Endodermal cell (in vitro differentiated cells): ENCODE data around the gene SNAPC2. TPM values are rescaled to one million over a fixed set of nuclear protein-coding genes. Genes with fewer than 3 reads are reported as not detected.
A peak's percentile ranks its signal among the peaks of the same experiment; 100 is the strongest.

Experiments used
- DNase-seq: peaks from one replicate; pipeline ENCODE4 v3.0.0-alpha.2; 2017
- H3K27ac ChIP-seq: 2 replicates; pipeline ENCODE4 v1.5.1; 2013; ENCODE audit warnings: mild to moderate bottlenecking, low read depth, low read length, moderate library complexity
- H3K27me3 ChIP-seq: 2 replicates; pipeline ENCODE4 v1.6.1; 2013; ENCODE audit warnings: mild to moderate bottlenecking, low read length, moderate library complexity; ENCODE audit not compliant: insufficient read depth, control insufficient read depth, poor library complexity, severe bottlenecking
- H3K36me3 ChIP-seq: 2 replicates; pipeline ENCODE4 v1.7.0; 2013; ENCODE audit warnings: mild to moderate bottlenecking, low read length, moderate library complexity; ENCODE audit not compliant: control insufficient read depth, insufficient read depth
- H3K4me1 ChIP-seq: one replicate; pipeline ENCODE4 v1.7.0; 2013; ENCODE audit warnings: low read length; ENCODE audit not compliant: control insufficient read depth, insufficient read depth
- H3K4me3 ChIP-seq: 2 replicates; pipeline ENCODE4 v1.5.1; 2013; ENCODE audit warnings: mild to moderate bottlenecking, low read length, moderate library complexity
- H3K9ac ChIP-seq: 2 replicates; pipeline ENCODE4 v1.6.1; 2013; ENCODE audit warnings: mild to moderate bottlenecking, low read length, moderate library complexity; ENCODE audit not compliant: poor library complexity, severe bottlenecking; ENCODE audit errors: extremely low read depth
- H3K9me3 ChIP-seq: 2 replicates; pipeline ENCODE4 v1.6.1; 2013; ENCODE audit warnings: mild to moderate bottlenecking, low read length, moderate library complexity; ENCODE audit not compliant: control insufficient read depth
- H3K27ac Mint-ChIP-seq: 2 replicates; pipeline ENCODE4 v1.8.0; 2020; ENCODE audit warnings: mixed read lengths
- H3K27me3 Mint-ChIP-seq: 2 replicates; pipeline ENCODE4 v1.8.0; 2021; ENCODE audit warnings: mild to moderate bottlenecking, mixed read lengths; ENCODE audit not compliant: insufficient read depth
- H3K36me3 Mint-ChIP-seq: 2 replicates; pipeline ENCODE4 v1.8.0; 2020; ENCODE audit warnings: low read depth, mixed read lengths
- H3K4me1 Mint-ChIP-seq: 2 replicates; pipeline ENCODE4 v1.8.0; 2020; ENCODE audit warnings: mixed read lengths
- H3K4me3 Mint-ChIP-seq: 2 replicates; pipeline ENCODE4 v1.8.0; 2020; ENCODE audit warnings: mild to moderate bottlenecking, moderate library complexity, mixed read lengths
- H3K9me3 Mint-ChIP-seq: 2 replicates; pipeline ENCODE4 v1.8.0; 2020; ENCODE audit warnings: mild to moderate bottlenecking, mixed read lengths
- CTCF ChIP-seq: fragments of 200-600 bp; sonication (generic); conservative IDR thresholded peaks from 2 replicates; pipeline ENCODE4 v1.5.0; 2021; ENCODE audit warnings: antibody characterized with exemption, mild to moderate bottlenecking
- WGBS, 2 experiments: methylation state at CpG; one replicate each; pipeline versions ENCODE4 v1.1.5 to v1.1.7; 2013; ENCODE audit warnings: missing lambda C conversion rate in 2 of 2, mixed read lengths in 1 of 2; ENCODE audit not compliant: insufficient coverage in 1 of 2, insufficient read length in 1 of 2; 5-methylcytosine and 5-hydroxymethylcytosine counted together
- total RNA-seq, 2 donors: library from RNA; stranded (reverse); fragmentation: NEBNext Ultra II Directional in 1 of 2; extraction: Animal tissue kit (Norgen Biotek cat#: 25700) in 1 of 2; gene quantifications; 2 replicates in 1 of 2; 3 replicates in 1 of 2; pipeline ENCODE4 v1.2.1, GENCODE V29; 2021

SNAPC2 gene
- total RNA-seq, 2 donors from 2014 or later: 11.9 to 14.2 TPM

GRCh38 chr19:7879111-7879807 is 40.9 kb upstream of the SNAPC2 start:
- H3K9ac ChIP-seq: no peak overlapping the region
- peaks cover 33% of the 10 kb centered on the region for H3K27me3 Mint-ChIP-seq
- H3K36me3 ChIP-seq: no peaks in the 10 kb centered on the region
- TF ChIP-seq CTCF: no peak
- no peak overlapping the region for H3K27ac Mint-ChIP-seq
- no peak overlapping the region for H3K4me3 ChIP-seq
- H3K4me1 ChIP-seq: no peaks in the 10 kb centered on the region
- WGBS, 2 experiments: 91 to 92% methylated on average over 10 to 18 of the region's 18 CpGs
- no peak overlapping the region for H3K4me3 Mint-ChIP-seq
- H3K27ac ChIP-seq: no peak overlapping the region
- H3K36me3 Mint-ChIP-seq: no peaks in the 10 kb centered on the region
- no peaks in the 10 kb centered on the region for H3K27me3 ChIP-seq
- peak; percentile 46 for DNase-seq
- no peaks in the 10 kb centered on the region for H3K9me3 ChIP-seq
- no peaks in the 10 kb centered on the region for H3K9me3 Mint-ChIP-seq
- H3K4me1 Mint-ChIP-seq: no peaks in the 10 kb centered on the region

DNA sequence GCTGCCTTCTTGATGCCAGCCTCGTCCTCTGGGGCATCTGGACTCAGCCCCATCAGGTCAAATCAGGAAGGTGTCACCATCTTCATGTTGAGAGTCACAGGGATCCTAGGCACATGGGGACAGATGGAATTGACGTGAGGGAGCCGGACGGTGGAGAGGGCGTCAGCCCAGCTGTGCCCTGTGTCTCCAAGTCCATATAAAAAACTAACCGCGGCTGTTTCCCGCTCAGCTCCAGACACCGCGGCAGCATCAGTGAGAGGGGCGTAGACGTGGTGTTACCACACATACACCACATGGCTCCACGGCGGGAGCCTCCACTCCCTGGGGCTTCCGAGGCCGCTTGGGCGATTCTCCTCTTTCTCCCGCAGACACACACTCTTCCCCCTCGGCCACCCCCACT is 40.3 kb upstream of the SNAPC2 start:
- 95 to 98% methylated on average over 9 to 14 of the region's 19 CpGs for WGBS, 2 experiments

DNA sequence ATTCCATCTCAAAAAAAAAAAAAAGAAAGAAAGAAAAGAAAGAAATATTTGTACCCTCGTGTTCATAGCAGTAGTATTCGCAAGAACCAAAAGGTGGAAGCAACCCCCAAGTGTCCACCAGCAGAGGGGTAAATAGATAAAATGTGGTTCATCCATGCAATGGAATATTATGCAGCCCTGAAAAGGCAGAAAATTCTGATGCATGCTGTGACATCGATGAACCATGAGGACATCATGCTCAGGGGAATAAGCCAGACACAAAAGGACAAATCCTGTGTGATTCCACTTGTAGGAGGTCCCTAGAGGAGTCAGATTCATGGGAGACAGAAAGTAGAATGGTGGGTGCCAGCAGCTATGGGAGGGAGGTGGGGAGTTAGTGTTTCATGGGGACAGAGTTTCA is 38.2 kb upstream of the SNAPC2 start:
- H3K4me3 ChIP-seq: no peak overlapping the region
- no peaks in the 10 kb centered on the region for H3K27me3 ChIP-seq
- H3K9me3 Mint-ChIP-seq: no peaks in the 10 kb centered on the region
- no peak overlapping the region for H3K27ac ChIP-seq
- no peaks in the 10 kb centered on the region for H3K9me3 ChIP-seq
- H3K9ac ChIP-seq: no peak overlapping the region
- no peaks in the 10 kb centered on the region for H3K4me1 ChIP-seq
- H3K4me1 Mint-ChIP-seq: no peaks in the 10 kb centered on the region
- H3K36me3 Mint-ChIP-seq: no peaks in the 10 kb centered on the region
- H3K36me3 ChIP-seq: no peaks in the 10 kb centered on the region
- no peak for DNase-seq
- WGBS, 2 experiments: 86 to 88% methylated on average over 3 of the region's 3 CpGs
- peaks cover 23% of the 10 kb centered on the region for H3K27me3 Mint-ChIP-seq
- no peak overlapping the region for H3K27ac Mint-ChIP-seq
- H3K4me3 Mint-ChIP-seq: no peak overlapping the region
- no peak for TF ChIP-seq CTCF

More for the DNA sequence above, 40.3 kb upstream of the SNAPC2 start:
- H3K27ac Mint-ChIP-seq: no peak overlapping the region
- peaks cover 28% of the 10 kb centered on the region for H3K27me3 Mint-ChIP-seq
- Histone ChIP-seq H3K36me3 (no peaks in the 10 kb centered on the region), H3K4me1 (no peaks in the 10 kb centered on the region), H3K9me3 (no peaks in the 10 kb centered on the region), H3K27me3 (no peaks in the 10 kb centered on the region), H3K9ac (no peak overlapping the region), H3K4me3 (no peak overlapping the region), H3K27ac (no peak overlapping the region)
- H3K4me3 Mint-ChIP-seq: no peak overlapping the region
- H3K4me1 Mint-ChIP-seq: no peaks in the 10 kb centered on the region
- H3K9me3 Mint-ChIP-seq: no peaks in the 10 kb centered on the region
- H3K36me3 Mint-ChIP-seq: no peaks in the 10 kb centered on the region
- no peak for DNase-seq
- TF ChIP-seq CTCF: no peak
